SU-DHL-6 (cell line): ENCODE data around the gene FRMPD1.

ENCODE experiments used
- H2AFZ ChIP-seq: fragments of 200-600 bp; sonication (generic); 2 replicates; pipeline ENCODE4 v1.6.1; 2014; ENCODE audit warnings: low read depth, mild to moderate bottlenecking, moderate library complexity, mixed read lengths, antibody characterized with exemption, low read length; ENCODE audit not compliant: severe bottlenecking
- H3F3A ChIP-seq: fragments of 200-600 bp; shearing (Covaris generic); 2 replicates; pipeline ENCODE4 v1.6.0; 2016; ENCODE audit warnings: antibody characterized with exemption, mild to moderate bottlenecking; ENCODE audit not compliant: insufficient read depth
- H3K27ac ChIP-seq: fragments of 200-600 bp; sonication (generic); 2 replicates; pipeline ENCODE4 v1.5.1; 2016; ENCODE audit warnings: low read depth, mild to moderate bottlenecking, low read length, moderate library complexity, mixed read lengths
- H3K27me3 ChIP-seq: fragments of 200-600 bp; sonication (generic), shearing (Covaris generic); 2 replicates; pipeline ENCODE4 v1.6.0; 2014; ENCODE audit warnings: mild to moderate bottlenecking, low read length
- H3K36me3 ChIP-seq: fragments of 200-600 bp; sonication (generic); 2 replicates; pipeline ENCODE4 v1.6.1; 2014; ENCODE audit warnings: mild to moderate bottlenecking, low read length, mixed read lengths
- H3K4me2 ChIP-seq: fragments of 300-600, 200-600 bp; shearing (Covaris generic), sonication (generic); 2 replicates; pipeline ENCODE4 v1.6.0; 2014; ENCODE audit warnings: low read length, low read depth, mild to moderate bottlenecking; ENCODE audit not compliant: poor library complexity, severe bottlenecking
- H3K4me3 ChIP-seq: fragments of 200-600 bp; sonication (generic); 2 replicates; pipeline ENCODE4 v1.5.1; 2014; ENCODE audit warnings: antibody characterized with exemption, low read length, mild to moderate bottlenecking, mixed read lengths; ENCODE audit not compliant: insufficient read depth, poor library complexity, severe bottlenecking
- H3K79me2 ChIP-seq: fragments of 200-600 bp; sonication (generic); 2 replicates; pipeline ENCODE4 v1.6.1; 2014; ENCODE audit warnings: mild to moderate bottlenecking, low read length, moderate library complexity; ENCODE audit not compliant: insufficient read depth
- H3K9ac ChIP-seq: fragments of 200-600 bp; sonication (generic); 2 replicates; pipeline ENCODE4 v1.7.0; 2014; ENCODE audit warnings: mild to moderate bottlenecking, low read length
- H3K9me2 ChIP-seq: fragments of 200-600 bp; sonication (generic); replicated peaks from 2 replicates; pipeline ENCODE4 v1.6.1; 2014; ENCODE audit warnings: low read length; ENCODE audit not compliant: insufficient read depth
- H3K9me3 ChIP-seq: fragments of 200-600 bp; sonication (generic); 2 replicates; pipeline ENCODE4 v1.6.1; 2014; ENCODE audit warnings: low read length, mixed read lengths; ENCODE audit not compliant: insufficient read depth
- H4K20me1 ChIP-seq: fragments of 200-600 bp; sonication (generic); 2 replicates; pipeline ENCODE4 v1.6.1; 2014; ENCODE audit warnings: low read depth, mild to moderate bottlenecking, antibody characterized with exemption, low read length, moderate library complexity, mixed read lengths
- CTCF ChIP-seq: fragments of 200-600 bp; sonication (generic); IDR thresholded peaks from one replicate; pipeline ENCODE4 v1.5.1; 2017; ENCODE audit warnings: antibody characterized with exemption, mild to moderate bottlenecking, low read length, moderate library complexity; ENCODE audit not compliant: insufficient read depth, poor library complexity, severe bottlenecking
- EZH2phosphoT487 ChIP-seq: fragments of 200-600 bp; sonication (generic), shearing (Covaris generic); conservative IDR thresholded peaks from 2 replicates; pipeline ENCODE4 v1.6.1; 2018; ENCODE audit warnings: mild to moderate bottlenecking, antibody characterized with exemption, low read length, moderate library complexity, mixed read lengths

FRMPD1 gene

GRCh38 chr9:37632479-37632878 is 18.3 kb upstream of the FRMPD1 start:
- H2AFZ ChIP-seq, result no peak overlapping the region

GRCh38 chr9:37635808-37636207 is 14.9 kb upstream of the FRMPD1 start:
- no peaks in the 10 kb centered on the region for H4K20me1 ChIP-seq
- H3K27ac ChIP-seq, result no peak overlapping the region
- no peaks in the 10 kb centered on the region for H3K9me3 ChIP-seq
- no peaks in the 10 kb centered on the region for H3F3A ChIP-seq
- no peaks in the 10 kb centered on the region for H3K9me2 ChIP-seq
- no peaks in the 10 kb centered on the region for H3K36me3 ChIP-seq
- no peaks in the 10 kb centered on the region for H3K27me3 ChIP-seq
- TF ChIP-seq EZH2phosphoT487, result no peak
- TF ChIP-seq CTCF, result no peak
- no peak overlapping the region for H3K4me3 ChIP-seq
- no peak overlapping the region for H3K9ac ChIP-seq
- no peaks in the 10 kb centered on the region for H3K79me2 ChIP-seq
- no peak overlapping the region for H2AFZ ChIP-seq
- H3K4me2 ChIP-seq, result no peak overlapping the region

More at GRCh38 chr9:37632479-37632878, 18.3 kb upstream of the FRMPD1 start:
- no peak overlapping the region for H3K9ac ChIP-seq
- H3K4me2 ChIP-seq, result no peak overlapping the region
- no peak overlapping the region for H3K27ac ChIP-seq
- no peaks in the 10 kb centered on the region for H3K9me3 ChIP-seq
- no peaks in the 10 kb centered on the region for H3K36me3 ChIP-seq
- no peaks in the 10 kb centered on the region for H3F3A ChIP-seq
- no peak overlapping the region for H3K4me3 ChIP-seq
- H3K27me3 ChIP-seq, result no peaks in the 10 kb centered on the region
- no peaks in the 10 kb centered on the region for H3K9me2 ChIP-seq
- H3K79me2 ChIP-seq, result no peaks in the 10 kb centered on the region
- TF ChIP-seq EZH2phosphoT487, result no peak
- no peak for TF ChIP-seq CTCF
- H4K20me1 ChIP-seq, result no peaks in the 10 kb centered on the region

- Histone ChIP-seq H2AFZ (no peak overlapping the region), H3K36me3 (no peaks in the 10 kb centered on the region), H3K9ac (no peak overlapping the region), H3K4me2 (no peak overlapping the region), H3K9me3 (no peaks in the 10 kb centered on the region), H3K27me3 (no peaks in the 10 kb centered on the region), H3K79me2 (no peaks in the 10 kb centered on the region), H3K27ac (no peak overlapping the region), H3F3A (no peaks in the 10 kb centered on the region), H3K4me3 (no peak overlapping the region), H3K9me2 (no peaks in the 10 kb centered on the region), H4K20me1 (no peaks in the 10 kb centered on the region)
- TF ChIP-seq EZH2phosphoT487 (no peak), CTCF (no peak)
These were observed 14.0 kb upstream of the FRMPD1 start for GRCh38 chr9:37636511-37637448.
